ENCODE measurements around the gene ZNF462. TPM values are rescaled to one million over a fixed set of nuclear protein-coding genes. Genes with fewer than 3 reads are reported as not detected.
A peak's percentile ranks its signal among the peaks of the same experiment; 100 is the strongest.
"Not testable (repeated sequence)": the region's sequence is repeated elsewhere in the genome, so short reads cannot be mapped to it uniquely, and the experiment has no call there.

Gene ZNF462
- polyA plus RNA-seq, 2 of the 4 experiments (the other 2 are of a cell fraction) = 2.4 to 3.9 TPM

DNA sequence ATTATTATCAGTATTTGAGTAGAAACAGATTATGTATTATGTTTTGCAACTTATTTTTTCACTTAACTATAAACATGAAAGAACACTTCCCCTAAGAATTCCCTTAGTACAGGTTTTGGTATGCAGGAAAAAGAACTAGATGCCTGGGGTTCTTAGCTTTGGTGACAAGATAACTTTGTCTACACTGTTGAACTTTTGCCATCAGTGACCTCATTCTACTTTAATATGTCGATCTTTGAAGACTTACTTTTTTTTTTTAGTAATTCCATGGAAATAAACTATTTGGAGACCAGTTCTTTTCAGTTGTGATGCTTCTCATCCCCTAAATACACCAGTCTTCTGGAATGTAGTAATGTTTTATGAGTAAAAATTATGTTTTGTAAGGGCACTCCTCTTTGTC, 34.3 kb downstream of the ZNF462 start:
- POLR2A ChIA-PET = no interaction called here
- WGBS (ENCODE audit: missing lambda C conversion rate) = 0% methylated on average over 1 of the region's 1 CpG
- DNase-seq (ENCODE audit: low read depth in 1 of 2, low spot score in 1 of 2) (peak in 1 of 2 experiments; percentile 15), FAIRE-seq (no peak), ATAC-seq (no peak)
- H3K27ac ChIP-seq = peak overlapping the region in 1 of 2 experiments; percentile 60; a peak in 2 of 6 replicates
- H3K4me3 ChIP-seq = no peak overlapping the region
- no peak for TF ChIP-seq ZNF302 (CRISPR knock-in tag; IDR thresholded peaks at IDR 0.05)
- TF ChIP-seq, protein P1, sequence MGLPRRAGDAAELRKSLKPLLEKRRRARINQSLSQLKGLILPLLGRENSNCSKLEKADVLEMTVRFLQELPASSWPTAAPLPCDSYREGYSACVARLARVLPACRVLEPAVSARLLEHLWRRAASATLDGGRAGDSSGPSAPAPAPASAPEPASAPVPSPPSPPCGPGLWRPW (IDR thresholded peaks at IDR 0.05) = no peak
- TF ChIP-seq ZC3H11A (IDR thresholded peaks at IDR 0.05) = no peak
- no peak for TF ChIP-seq HEYL (CRISPR knock-in tag; IDR thresholded peaks at IDR 0.05)
- no peak for TF ChIP-seq ZSCAN20 (CRISPR knock-in tag; IDR thresholded peaks at IDR 0.05)
- no peak for TF ChIP-seq RCOR1 (IDR thresholded peaks at IDR 0.05; ENCODE audit: low read depth, low read length)
- peak overlapping the region; percentile 41 for H3K4me2 ChIP-seq
- peaks cover 44% of the 10 kb centered on the region for H3K4me1 ChIP-seq
- H3K9me3 ChIP-seq = peaks cover 6% of the 10 kb centered on the region; the same call in 1 of the 3 replicates
- CTCF ChIA-PET = interaction anchor here (0.6 to 0.7 kb wide), 3 partner anchors 29 to 1037 kb away, joined by 3 read pairs; no protein-coding TSS in a partner anchor

- Histone ChIP-seq H3K4me3 (no peak overlapping the region), H3K4me2 (peak overlapping the region; percentile 41), H3K27ac (peak overlapping the region in 1 of 2 experiments; percentile 60; a peak in 2 of 6 replicates), H3K4me1 (peaks cover 40% of the 10 kb centered on the region), H3K9me3 (peaks cover 8% of the 10 kb centered on the region; the same call in 2 of the 3 replicates)
- ATAC-seq (no peak), DNase-seq (ENCODE audit: low read depth in 1 of 2, low spot score in 1 of 2) (no peak), FAIRE-seq (no peak)
- ChIA-PET CTCF (no interaction called here), POLR2A (no interaction called here)
- 85% methylated on average over 3 of the region's 3 CpGs for WGBS (ENCODE audit: missing lambda C conversion rate)
- TF ChIP-seq GATA3 (IDR thresholded peaks at IDR 0.05; ENCODE audit: borderline replicate concordance) (no peak), POLR2AphosphoS2 (conservative IDR thresholded peaks at IDR 0.05; ENCODE audit: low read length) (no peak), HEYL (CRISPR knock-in tag; IDR thresholded peaks at IDR 0.05) (no peak), PBX3 (IDR thresholded peaks at IDR 0.05) (no peak), RARB (CRISPR knock-in tag; IDR thresholded peaks at IDR 0.05) (no peak), CEBPB (IDR thresholded peaks at IDR 0.05) (no peak)
These were observed 34.8 kb downstream of the ZNF462 start for GRCh38 chr9:106897751-106898150.

- H3K4me1 ChIP-seq = peaks cover 26% of the 10 kb centered on the region
- FAIRE-seq; H3K27ac ChIP-seq; H3K9me3 ChIP-seq; POLR2A ChIA-PET; DNase-seq (ENCODE audit: low read depth in 1 of 2, low spot score in 1 of 2); H3K4me2 ChIP-seq; ATAC-seq; CTCF ChIA-PET; H3K4me3 ChIP-seq: not testable (repeated sequence)
- WGBS (ENCODE audit: missing lambda C conversion rate) = 69% methylated on average over 2 of the region's 2 CpGs
These were observed 37.6 kb downstream of the ZNF462 start for GRCh38 chr9:106900523-106900922.

GRCh38 chr9:106906129-106906528, 43.2 kb downstream of the ZNF462 start:
- ATAC-seq (no peak), FAIRE-seq (no peak), DNase-seq (ENCODE audit: low read depth in 1 of 2, low spot score in 1 of 2) (no peak)
- WGBS (ENCODE audit: missing lambda C conversion rate) = 84% methylated on average over 3 of the region's 3 CpGs
- Histone ChIP-seq H3K4me1 (no peaks in the 10 kb centered on the region), H3K4me2 (no peak overlapping the region), H3K27ac (no peak overlapping the region), H3K4me3 (no peak overlapping the region), H3K9me3 (peaks cover 9% of the 10 kb centered on the region; the same call in 2 of the 3 replicates)
- ChIA-PET CTCF (no interaction called here), POLR2A (no interaction called here)
- TF ChIP-seq NFE2L2 (conservative IDR thresholded peaks at IDR 0.05; ENCODE audit: low read length) (no peak), PBX3 (IDR thresholded peaks at IDR 0.05) (no peak), CBX2 (IDR thresholded peaks at IDR 0.05; ENCODE audit: borderline replicate concordance, low read depth) (no peak)

DNA sequence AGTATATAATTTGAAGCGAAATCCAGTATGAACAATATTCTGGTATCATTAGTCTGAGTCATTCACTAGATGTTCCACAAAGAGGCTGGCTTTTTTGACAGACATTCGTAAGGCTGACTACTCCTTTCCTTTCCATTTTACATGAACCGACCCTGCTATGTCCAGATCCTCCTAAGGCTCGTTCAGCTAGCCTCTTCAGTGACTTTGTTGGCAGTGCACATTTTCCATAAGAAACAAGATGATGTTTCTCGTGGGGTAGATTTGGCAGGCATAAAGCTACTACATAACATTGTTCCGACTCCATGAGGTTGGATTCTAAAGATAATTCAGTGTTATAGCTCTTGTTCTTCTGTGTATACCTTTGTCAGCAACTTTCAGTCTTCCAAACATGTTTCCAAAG, 49.0 kb downstream of the ZNF462 start:
- 85% methylated on average over 6 of the region's 6 CpGs for WGBS (ENCODE audit: missing lambda C conversion rate)
- Histone ChIP-seq H3K9me3 (no peaks in the 10 kb centered on the region), H3K4me1 (peaks cover 17% of the 10 kb centered on the region), H3K4me2 (no peak overlapping the region), H3K27ac (no peak overlapping the region), H3K4me3 (no peak overlapping the region)
- POLR2A ChIA-PET = no interaction called here
- ATAC-seq (no peak), FAIRE-seq (no peak), DNase-seq (ENCODE audit: low read depth in 1 of 2, low spot score in 1 of 2) (no peak)
- CTCF ChIA-PET = no interaction called here
- no peak for TF ChIP-seq TP53 (CRISPR knock-in tag; IDR thresholded peaks at IDR 0.05)
- TF ChIP-seq ZC3H11A (IDR thresholded peaks at IDR 0.05) = no peak
- TF ChIP-seq FOSL2 (IDR thresholded peaks at IDR 0.05) = no peak
- TF ChIP-seq FOSL2 (CRISPR knock-in tag; IDR thresholded peaks at IDR 0.05) = no peak
- no peak for TF ChIP-seq RFX5 (IDR thresholded peaks at IDR 0.05)
- no peak for TF ChIP-seq REST (IDR thresholded peaks at IDR 0.05)
